NCI-H526 treated with DMSO at 0.1 percent for 48 hours (cell line): Measurements from ENCODE around the gene DNAH17.
A peak's percentile ranks its signal among the peaks of the same experiment; 100 is the strongest.

Source experiments
- DNase-seq: peaks from one replicate; lab custom pipeline; 2025; lab: John Stamatoyannopoulos, UW

DNAH17 gene, protein sequence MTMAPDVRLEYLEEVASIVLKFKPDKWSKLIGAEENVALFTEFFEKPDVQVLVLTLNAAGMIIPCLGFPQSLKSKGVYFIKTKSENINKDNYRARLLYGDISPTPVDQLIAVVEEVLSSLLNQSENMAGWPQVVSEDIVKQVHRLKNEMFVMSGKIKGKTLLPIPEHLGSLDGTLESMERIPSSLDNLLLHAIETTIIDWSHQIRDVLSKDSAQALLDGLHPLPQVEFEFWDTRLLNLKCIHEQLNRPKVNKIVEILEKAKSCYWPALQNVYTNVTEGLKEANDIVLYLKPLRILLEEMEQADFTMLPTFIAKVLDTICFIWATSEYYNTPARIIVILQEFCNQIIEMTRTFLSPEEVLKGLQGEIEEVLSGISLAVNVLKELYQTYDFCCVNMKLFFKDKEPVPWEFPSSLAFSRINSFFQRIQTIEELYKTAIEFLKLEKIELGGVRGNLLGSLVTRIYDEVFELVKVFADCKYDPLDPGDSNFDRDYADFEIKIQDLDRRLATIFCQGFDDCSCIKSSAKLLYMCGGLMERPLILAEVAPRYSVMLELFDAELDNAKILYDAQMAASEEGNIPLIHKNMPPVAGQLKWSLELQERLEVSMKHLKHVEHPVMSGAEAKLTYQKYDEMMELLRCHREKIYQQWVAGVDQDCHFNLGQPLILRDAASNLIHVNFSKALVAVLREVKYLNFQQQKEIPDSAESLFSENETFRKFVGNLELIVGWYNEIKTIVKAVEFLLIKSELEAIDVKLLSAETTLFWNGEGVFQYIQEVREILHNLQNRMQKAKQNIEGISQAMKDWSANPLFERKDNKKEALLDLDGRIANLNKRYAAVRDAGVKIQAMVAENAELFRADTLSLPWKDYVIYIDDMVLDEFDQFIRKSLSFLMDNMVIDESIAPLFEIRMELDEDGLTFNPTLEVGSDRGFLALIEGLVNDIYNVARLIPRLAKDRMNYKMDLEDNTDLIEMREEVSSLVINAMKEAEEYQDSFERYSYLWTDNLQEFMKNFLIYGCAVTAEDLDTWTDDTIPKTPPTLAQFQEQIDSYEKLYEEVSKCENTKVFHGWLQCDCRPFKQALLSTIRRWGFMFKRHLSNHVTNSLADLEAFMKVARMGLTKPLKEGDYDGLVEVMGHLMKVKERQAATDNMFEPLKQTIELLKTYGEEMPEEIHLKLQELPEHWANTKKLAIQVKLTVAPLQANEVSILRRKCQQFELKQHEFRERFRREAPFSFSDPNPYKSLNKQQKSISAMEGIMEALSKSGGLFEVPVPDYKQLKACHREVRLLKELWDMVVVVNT (N-terminal part only)

DNA sequence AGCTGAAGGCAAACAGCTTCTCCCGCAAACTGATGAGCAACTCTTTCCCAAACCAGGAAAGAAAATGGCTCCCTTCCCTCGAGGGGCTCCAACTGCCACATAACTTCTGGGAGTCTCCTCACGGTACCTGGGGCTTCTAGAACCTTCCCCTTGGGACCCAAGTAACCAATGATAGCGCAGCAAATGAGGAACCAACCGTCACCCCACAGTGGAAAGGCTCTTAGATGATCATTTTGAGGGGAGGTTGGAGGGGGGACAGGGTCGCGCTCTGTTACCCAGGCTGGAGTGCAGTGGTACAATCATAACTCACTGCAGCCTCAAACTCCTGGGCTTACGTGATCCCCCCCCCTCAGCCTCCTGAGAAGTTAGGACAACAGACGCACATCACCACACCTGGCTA is at the start of gene DNAH17:
Gene DNAH17, minus strand, starts transcription at position 101 of the 400 bp plus-strand sequence. CDS start 2,339 bp downstream, outside the sequence.
- no peak for DNase-seq

DNA sequence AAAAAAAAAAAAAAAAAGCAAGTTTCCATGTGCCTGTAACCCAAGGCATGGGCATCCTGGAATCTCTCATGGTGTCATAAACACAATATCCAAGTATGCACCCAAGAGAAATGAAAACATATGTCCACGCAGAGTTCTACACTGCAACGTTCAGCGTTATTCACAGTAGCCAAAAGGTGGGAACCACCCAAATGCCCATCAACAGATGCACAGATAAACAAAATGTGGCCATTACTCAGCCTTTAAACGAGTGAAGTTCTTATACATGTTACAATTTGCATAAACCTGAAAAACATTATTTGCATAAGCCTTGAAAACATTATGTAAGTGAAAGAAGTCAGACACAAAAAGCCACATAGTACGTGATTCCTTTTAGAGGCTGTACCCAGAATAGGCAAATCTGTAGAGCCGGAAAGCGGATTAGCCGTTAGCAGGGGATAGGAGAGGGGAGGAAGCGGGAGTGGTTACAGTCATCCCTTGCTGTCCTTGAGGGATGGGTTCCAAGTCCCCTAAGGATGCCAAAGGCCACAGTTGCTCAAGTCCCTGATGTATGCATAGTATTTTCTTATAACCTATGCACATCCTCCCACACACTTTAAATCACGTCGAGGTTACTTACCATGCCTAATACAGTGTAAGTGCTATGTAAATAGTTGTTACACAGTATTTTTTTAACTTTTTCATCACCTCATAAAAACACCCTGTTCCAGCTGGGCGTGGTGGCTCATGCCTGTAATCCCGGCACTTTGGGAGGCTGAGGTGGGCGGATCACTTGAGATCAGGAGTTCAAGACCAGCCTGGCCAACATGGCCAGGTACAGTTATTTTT is 47.3 kb upstream of the DNAH17 start:
- peak; percentile 89 for DNase-seq

DNA sequence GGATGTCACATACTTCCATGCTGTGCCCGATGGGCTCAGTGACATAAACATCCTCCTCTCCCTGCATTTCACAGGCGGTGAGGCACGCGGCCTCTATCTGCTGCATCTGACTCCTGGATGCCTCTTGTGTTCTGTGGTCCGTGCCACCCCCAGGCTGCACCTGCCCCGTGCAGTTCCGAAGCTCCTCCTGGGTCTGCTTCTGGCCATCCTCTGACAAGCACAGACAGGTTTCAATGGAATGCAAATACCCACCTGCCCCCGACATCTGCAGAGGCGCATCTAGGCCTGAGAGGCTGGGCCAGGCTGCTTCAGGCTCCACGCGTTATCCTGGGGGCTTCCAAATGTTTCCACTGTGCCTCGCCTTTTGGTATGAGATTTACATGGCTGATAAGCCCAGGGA is 46.3 kb upstream of the DNAH17 start:
- peak; percentile 91 for DNase-seq

DNA sequence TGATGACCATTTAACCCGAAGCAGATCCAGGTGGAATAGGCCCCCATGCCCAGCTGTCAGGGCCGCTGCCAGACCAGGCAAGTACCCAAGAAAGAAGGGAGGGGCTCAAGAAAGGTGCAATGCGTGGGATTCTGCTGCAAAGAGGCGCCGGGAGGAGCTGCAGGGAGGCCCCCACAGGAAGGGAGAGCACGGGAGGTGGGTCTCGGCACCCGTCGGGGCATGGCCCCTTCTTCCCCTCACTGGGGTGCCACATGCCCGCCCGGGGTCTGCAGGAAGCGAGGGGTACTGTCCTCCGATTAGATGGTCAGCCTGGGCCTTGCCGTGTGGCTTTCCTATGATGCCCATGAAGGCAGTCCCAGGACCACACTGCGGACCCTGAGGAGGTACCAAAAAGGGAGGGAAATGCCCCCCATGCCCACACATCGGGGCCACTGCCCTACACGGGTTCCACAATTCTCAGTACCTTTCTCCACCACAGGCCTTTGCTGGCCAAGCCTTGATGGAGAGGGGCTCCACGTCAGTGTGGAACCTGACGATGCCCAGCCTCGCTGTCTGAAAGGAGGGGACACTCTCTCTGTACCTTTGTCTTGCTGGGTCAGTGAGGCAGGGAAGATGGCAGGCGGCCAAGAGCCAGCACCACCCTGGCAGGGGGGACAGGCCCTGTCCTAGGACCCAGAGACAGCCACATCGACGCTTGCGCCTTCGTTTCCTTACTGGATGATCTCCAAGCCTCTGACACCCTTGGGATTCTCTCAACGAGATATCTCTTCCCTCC is 45.5 kb upstream of the DNAH17 start:
- DNase-seq, result no peak

DNA sequence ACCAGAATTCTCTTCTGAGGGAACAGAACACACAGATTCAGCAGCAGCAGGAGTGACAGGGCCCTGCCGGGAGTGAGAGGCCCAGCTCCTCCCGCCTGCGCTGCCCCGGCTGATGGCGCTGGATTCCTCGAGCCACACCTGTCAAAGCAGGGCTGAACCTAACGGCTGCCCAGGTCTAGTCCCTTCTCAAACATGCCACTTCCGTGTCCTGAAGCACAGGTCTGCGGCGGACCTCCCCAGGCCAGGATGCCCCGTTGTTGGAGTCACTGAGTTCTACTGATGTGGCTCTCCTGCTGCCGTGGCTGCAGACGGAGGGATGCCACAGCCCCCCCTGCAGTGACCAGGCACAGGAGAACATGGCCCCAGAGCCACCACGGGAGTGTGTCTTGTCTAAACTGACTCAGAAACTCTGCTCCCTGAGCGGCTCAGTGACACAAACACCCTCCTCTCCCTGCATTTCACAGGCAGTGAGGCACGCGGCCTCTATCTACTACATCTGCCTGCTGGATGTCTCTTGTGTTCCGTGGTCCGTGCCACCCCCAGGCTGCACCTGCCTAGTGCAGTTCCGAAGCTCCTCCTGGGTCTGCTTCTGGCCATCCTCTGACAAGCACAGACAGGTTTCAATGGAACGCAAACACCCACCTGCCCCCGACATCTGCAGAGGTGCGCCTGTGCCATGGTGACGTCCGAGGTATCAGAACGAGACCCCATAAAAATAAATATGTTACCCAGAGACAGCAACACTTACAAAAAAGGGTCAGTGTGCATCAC is 44.7 kb upstream of the DNAH17 start:
- no peak for DNase-seq

DNA sequence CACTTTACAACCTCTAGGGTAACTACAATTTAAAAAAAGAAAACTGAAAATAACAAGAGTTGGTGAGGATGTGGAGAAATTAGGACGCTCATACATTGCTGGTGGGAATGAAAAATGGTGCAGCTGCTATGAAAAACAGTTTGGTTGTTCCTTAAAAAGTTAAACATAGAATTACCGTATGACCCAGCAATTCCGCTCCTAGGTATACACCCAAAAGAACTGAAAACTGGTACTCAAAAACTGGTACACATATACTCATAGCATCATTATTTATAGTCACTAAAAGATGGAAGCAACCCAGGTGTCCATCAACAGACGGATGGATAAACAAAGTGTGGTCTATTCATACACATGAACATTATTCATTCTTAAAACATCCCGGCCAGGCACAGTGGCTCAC is 42.9 kb upstream of the DNAH17 start:
- DNase-seq, result no peak

DNA sequence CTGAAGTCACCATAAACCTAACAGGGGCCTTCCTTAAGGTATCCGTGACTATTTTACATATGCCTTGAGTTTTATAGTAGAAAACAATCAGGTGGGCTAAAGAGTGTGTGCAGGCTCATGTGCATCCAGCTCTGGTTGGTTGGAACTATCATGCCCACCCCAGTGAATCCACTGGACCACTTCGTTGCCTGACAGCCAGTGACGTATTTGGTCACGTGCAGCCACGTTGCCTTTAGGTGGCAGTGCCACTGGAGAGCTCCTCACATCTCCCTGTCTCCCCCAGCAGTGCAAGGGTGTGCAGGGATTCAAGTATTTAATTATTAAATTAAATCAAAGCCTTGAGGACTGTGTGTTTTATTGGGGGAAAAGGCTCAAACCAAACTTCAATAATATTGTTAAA is 42.1 kb upstream of the DNAH17 start:
- no peak for DNase-seq

DNA sequence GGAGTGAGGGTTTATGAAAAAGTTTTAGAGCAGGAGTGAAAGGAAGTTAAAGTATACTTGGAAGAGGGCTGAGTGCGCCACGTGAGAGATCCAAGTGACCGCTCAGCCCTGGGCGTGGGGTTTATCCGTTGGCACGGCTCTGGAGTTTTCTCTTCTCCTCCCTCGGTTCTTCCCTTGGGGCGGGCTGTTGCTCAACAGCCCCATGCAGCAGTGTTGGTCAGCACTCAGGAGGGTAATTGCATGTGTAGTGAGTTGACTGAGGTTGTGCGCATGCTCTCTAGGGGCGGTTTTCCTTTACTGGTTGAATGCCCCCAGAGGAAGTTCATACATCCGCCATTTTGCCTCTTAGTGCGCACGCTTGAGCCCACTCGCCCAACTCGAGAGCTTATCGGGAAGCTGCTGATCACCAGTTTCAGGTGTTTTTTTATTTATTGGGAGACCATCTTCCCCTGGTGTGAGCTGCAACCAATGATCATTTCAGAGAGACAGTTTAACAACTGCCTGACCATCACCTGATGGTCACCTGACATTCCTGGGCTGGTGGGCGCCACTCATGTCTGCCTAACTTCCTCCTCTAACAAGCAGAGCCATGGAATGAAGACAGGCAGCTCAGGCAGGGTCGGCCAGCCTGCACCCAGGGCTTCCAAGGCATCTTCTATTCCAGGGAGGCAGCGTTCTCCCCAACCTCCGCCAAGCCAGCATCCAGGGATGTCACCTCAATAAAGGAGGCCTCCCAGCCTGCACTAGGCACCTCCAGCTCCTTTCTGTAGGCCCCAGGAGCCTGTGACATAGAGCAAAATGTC is 41.3 kb upstream of the DNAH17 start:
- DNase-seq, result no peak

DNA sequence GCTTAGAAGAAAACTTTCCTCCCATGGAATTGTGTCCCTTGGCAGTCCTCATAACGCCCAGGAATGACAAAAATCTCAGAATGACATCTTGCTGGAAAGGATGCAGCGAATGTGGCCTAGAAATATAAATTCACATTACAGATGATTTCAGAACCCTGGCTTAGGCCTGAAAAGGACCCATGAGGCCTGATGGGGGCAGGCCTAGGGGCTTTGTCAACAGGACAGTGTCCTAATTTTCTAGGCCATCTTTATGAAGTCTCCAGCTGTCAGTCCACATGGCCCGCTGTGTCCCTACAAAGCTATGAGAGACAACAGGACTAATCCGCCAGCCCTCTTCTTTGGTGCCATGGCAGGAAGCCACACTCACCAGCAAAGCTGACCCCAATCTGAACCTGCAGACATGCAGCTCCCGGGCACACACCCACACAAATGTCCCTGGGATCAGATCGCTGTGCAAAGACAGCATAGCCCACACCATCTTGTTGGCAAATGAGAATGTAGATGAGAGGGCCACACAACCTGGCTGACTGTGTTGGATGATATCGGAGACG is 40.4 kb upstream of the DNAH17 start:
- DNase-seq, result no peak

DNA sequence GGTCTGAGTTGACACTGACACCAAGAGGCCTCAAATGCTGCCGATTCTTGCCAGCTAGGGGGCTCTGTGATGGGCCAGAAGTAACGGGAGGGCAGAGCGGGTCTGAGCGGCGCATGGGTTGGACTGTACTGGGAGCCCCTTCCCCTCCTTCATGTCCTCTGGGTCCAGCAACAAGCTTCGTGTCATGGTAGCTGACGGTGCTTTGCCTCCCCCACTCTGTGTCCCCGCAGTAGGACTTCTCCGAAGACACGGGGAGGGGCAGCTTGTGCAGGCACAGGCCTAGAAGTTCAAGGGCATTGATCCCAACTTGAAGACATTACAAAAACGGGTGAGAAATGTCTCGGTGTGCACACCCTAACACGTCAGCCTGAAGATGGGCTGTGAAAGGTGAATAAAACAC is 39.8 kb upstream of the DNAH17 start:
- DNase-seq, result no peak

DNA sequence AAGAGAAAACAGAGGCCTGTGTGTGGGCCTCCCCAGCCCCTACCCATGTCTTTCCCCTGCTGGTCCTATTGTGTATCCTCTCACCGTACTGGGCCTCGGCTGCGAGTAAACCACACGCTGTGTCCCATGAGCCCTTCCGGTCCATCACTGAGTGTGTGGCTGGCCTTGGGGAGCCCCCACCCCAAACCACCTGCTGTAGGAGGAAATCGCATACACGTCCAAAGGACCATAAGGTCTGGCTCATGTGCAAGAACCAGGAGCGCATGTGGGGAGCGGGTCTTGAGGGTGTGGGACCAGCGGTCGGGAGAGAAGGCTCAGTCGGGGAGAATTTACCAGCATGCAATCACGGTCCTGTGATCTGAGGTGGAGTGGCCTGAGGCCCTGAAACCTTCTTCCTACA is 38.4 kb upstream of the DNAH17 start:
- no peak for DNase-seq

DNA sequence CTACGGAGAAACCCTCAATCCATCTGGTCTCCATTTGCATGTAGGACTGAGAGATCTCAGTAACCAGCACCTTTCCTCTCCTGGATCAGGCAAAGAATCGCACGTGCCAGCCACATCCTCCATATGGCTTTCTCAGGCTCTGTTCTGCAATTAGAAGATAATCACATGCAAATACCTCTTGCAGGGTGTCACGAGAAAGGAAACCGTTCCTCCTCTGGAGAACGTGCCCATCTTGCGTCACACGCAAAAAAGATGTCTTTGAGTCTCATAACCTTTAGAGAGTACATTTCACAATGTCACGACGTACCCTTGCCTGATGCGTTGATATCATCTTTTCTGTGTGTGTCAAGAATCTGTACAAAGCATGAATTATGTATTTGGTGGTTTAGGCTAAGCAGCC is 36.2 kb upstream of the DNAH17 start:
- peak; percentile 10 for DNase-seq

DNA sequence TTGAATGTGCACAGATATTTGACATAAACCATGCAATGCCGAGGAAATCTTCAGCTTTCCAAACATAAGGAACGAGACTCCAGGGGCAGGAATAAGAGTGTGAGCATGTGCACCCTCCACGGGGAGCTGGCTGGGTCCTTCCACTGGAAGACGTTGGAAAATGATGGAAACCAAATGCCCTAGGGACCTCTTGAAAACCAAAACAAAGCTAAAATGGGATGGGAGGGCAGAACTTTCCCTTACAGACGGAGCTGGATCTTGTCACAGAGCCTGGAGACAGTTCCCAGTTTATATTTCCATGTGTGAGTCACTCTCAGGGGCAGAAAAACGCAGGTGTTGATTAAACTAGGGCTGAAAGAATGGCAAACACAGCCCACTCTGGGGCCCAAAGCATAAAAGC is 34.4 kb upstream of the DNAH17 start:
- DNase-seq, result no peak

DNA sequence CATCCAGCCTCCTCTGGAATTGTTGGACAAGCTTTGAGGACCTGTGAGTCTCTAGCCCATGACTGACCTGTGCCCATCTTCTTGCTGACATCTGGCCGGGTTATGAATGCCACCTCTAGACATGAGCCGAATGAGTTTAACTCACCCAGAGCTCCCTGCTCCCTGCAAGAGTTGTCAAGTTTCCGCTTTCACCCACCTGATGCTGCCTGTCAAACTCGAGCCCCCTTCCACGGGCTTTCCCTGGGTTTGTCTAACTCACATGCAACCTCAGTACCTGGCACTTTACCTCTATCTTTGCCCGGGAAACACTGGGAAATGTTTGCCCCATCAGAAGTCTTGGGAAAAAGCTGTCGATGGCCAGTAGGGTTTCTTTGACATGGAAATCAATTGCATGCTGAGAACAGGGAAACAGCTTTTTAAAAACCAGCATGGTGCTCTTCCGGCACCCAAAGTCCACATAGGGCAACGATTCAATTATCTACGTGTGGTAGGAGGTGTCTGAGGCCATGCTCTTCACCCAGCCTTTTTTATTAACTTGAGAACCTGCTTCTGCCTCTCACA is 33.8 kb upstream of the DNAH17 start:
- DNase-seq, result no peak

DNA sequence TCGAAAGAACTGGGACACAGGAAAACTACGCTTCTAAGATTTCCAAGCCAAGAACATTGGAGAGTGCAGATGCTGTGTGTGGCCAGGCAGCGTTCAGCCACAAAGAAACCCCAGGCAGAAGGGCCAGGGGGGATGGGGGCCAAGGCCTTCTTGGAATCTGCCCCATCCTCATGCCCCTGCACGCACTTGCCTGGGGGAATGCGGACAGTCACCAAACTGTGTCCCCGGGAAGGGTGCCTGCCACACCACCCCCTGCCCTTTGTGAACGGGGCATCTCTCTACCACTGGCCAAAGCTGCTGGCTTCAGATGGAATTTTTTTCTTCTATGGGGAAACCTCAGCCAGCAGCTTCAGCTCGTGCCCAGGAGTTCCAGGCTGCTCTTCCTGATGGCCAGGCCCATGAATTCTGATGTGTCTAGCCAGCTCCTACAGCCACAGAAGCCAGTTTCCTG is 32.0 kb upstream of the DNAH17 start:
- no peak for DNase-seq

DNA sequence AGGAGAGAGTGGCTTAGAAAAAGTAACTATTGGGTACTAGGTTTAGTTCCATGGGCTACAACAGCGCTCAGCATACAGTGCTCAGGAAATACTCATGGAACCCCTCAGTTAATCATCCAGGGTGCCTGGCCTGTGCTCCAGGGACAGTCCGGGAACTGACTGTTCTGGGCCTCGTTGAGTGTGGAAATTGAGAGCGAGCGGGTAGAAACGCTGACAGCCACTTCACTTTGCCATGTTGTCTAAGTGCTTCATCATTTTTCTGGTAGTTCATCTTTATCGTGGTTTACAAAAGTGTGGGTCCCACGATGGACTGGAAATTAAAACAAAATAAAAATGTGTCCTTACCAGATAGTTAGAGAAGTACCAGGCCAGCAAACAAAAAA is 31.6 kb upstream of the DNAH17 start:
- no peak for DNase-seq

DNA sequence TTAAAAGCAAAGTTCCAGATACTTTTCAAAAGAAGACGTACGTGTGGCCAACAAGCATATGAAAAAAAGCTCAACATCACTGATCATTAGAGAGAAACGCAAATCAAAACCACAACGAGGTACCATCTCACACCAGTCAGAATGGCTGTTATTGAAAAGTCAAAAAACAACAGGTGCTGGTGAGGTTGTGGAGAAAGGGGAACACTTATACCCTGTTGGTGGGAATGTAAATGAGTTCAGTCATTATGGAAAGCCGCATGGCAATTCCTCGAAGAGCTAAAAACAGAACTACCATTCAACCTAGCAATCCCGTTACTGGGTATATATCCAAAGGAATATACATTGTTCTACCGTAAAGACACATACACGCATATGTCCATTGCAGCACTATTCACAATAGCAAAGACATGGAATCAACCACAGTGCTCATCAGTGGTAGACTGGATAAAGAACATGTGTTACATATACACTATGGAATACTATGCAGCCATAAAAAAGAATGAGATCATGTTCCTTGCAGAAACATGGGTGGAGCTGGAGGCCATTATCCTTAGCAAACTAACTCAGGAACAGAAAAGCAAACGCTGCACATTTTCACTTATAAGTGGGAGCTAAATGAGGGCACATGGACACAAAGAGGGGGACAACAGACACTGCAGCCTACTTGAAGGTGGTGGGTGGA is 31.1 kb upstream of the DNAH17 start:
- DNase-seq, result no peak

DNA sequence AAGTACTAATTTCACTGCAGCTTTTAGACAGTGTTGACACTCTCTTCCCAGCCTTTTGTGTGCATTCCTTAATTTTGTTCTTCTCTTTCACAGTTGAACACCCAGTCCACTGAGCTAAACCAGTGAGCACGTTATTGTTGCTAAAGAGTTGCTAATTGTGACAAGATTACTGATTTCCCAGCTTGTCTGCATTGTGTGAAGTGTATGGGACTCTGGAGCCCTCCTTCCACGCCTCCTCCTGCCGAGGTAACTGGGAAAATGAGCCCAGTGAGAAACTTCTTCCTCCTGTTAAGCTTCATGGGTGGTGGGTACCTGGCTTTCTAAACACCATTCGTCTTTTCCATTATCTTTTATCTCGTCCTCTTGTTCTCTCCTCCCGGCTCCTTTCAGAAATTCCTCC is 29.8 kb upstream of the DNAH17 start:
- DNase-seq, result no peak
